HepG2 (cell line): ENCODE measurements around the gene ACTN4. TPM values are rescaled to one million over a fixed set of nuclear protein-coding genes. Genes with fewer than 3 reads are reported as not detected.
A peak's percentile ranks its signal among the peaks of the same experiment; 100 is the strongest.

Experiments used
- HNF4A ChIP-seq: sonication (generic); formaldehyde crosslinking; IDR thresholded peaks from 2 replicates; pipeline ENCODE4 v1.4.0; 2020; ENCODE audit warnings: missing genetic modification reagents
- PBX2 ChIP-seq: IDR thresholded peaks from 2 replicates; pipeline ENCODE4 v1.6.1; 2016; ENCODE audit warnings: control low read depth
- SKIL ChIP-seq: sonication (generic); formaldehyde crosslinking; IDR thresholded peaks from 2 replicates; pipeline ENCODE4 v1.8.0; 2022; ENCODE audit warnings: missing genetic modification reagents, mild to moderate bottlenecking, moderate library complexity, borderline replicate concordance
- ZNF160 ChIP-seq: sonication (generic); formaldehyde crosslinking; IDR thresholded peaks from 2 replicates; pipeline ENCODE4 v1.8.0; 2022; ENCODE audit warnings: mild to moderate bottlenecking, inconsistent platforms, missing genetic modification reagents
- ZNF670 ChIP-seq: sonication (generic); formaldehyde crosslinking; IDR thresholded peaks from 2 replicates; pipeline ENCODE4 v1.8.0; 2022; ENCODE audit warnings: mild to moderate bottlenecking, missing genetic modification reagents, borderline replicate concordance
- ZNF737 ChIP-seq: sonication (generic); formaldehyde crosslinking; IDR thresholded peaks from 2 replicates; pipeline ENCODE4 v1.5.0; 2020; ENCODE audit warnings: missing genetic modification reagents, mild to moderate bottlenecking, borderline replicate concordance
- ZNF740 ChIP-seq: sonication (generic); formaldehyde crosslinking; IDR thresholded peaks from 2 replicates; pipeline ENCODE4 v1.4.0; 2020; ENCODE audit warnings: missing genetic modification reagents
- polyA plus RNA-seq, 8 experiments: library from polyadenylated mRNA; depleted of rRNA in 3 of 8; stranded (reverse) in 7 of 8; unstranded in 1 of 8; fragments of >200 nt; fragmentation: Illumina TruSeq in 4 of 8; extraction: Trizol in 4 of 8; gene quantifications; 2 replicates each; pipeline versions ENCODE4 v1.2.1 to v1.2.3, GENCODE V29; 2011 to 2016; ENCODE audit warnings: low read depth in 4 of 8, missing spikeins in 1 of 8, mixed read lengths in 1 of 8; ENCODE audit not compliant: insufficient read depth in 1 of 8
- total RNA-seq, 5 experiments: library from RNA; depleted of rRNA; stranded (reverse); fragments of >200 nt; fragmentation: Illumina TruSeq; extraction: Trizol; gene quantifications; 2 replicates each; pipeline ENCODE4 v1.2.3, GENCODE V29; 2016; ENCODE audit warnings: low read depth in 1 of 5
- TF ChIP-seq, protein P1 (sequence below), 2 experiments: sonication (generic) in 1 of 2; formaldehyde crosslinking in 1 of 2; IDR thresholded peaks; 2 replicates each; pipeline versions ENCODE4 v1.4.0 to v1.6.1; 2018 to 2020; ENCODE audit warnings: missing genetic modification reagents in 2 of 2, borderline replicate concordance in 1 of 2, low read depth in 1 of 2, mild to moderate bottlenecking in 1 of 2, missing biosample characterization in 1 of 2
- TF ChIP-seq, protein P2 (sequence below): sonication (generic); formaldehyde crosslinking; IDR thresholded peaks from 2 replicates; pipeline ENCODE4 v1.5.0; 2020; ENCODE audit warnings: mild to moderate bottlenecking, missing genetic modification reagents
- TF ChIP-seq, protein P3 (sequence below): sonication (generic); formaldehyde crosslinking; IDR thresholded peaks from 2 replicates; pipeline ENCODE4 v1.8.0; 2022; ENCODE audit warnings: missing genetic modification reagents, low read depth, mild to moderate bottlenecking, borderline replicate concordance
- TF ChIP-seq, protein P4 (sequence below): sonication (generic); formaldehyde crosslinking; IDR thresholded peaks from 2 replicates; pipeline ENCODE4 v1.5.0; 2020; ENCODE audit warnings: missing genetic modification reagents

Gene ACTN4
- total and polyA plus RNA-seq, 2 of the 13 experiments (the other 11 are each of a cell fraction or from before 2014, with no cell fraction given) = 171 to 192 TPM

DNA sequence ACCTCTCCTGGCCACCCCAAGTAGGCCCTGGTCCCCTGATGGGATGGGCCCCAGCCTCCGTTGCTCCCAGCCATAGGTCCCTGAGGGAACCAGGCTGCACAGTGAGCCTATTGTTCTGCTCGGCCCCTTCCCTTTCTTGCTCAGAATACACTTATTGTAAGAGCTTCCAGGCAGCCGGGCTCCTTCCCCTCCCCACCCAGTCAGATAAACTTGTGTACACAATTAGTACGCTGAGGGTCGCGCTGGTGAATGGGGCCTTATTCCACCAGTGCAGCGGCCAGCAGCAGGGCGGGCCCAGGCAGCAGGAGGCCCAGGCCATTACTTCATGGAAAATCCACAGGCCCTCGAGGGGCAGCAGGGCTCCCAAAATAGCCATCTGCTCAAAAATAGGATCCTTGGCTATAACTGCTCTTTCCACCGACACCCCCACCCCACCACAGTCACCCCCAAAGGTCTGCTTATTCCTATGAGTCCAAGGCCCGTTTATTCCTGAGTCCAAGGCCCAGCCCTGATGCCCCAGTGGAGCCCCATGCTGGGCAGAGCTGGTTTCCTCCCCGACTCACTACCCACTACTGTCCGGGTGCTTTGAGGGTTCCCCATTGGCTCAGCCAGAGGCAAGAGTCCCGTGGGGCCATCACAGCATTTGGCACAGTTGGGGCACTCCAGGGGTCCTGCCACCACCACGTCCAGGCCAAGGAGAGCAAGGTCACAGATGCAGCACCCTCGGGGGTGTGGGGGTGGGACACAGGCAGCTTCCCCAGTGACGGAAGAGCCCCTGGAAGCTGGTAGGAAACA lies 74.7 kb downstream of the ACTN4 start (continued):
- TF ChIP-seq SKIL (CRISPR knock-in tag) (no peak; the same call in 1 of the 2 replicates), ZNF740 (CRISPR knock-in tag) (peak; percentile 57), ZNF737 (CRISPR knock-in tag) (no peak), HNF4A (CRISPR knock-in tag) (peak; percentile 60), ZNF160 (CRISPR knock-in tag) (no peak), PBX2 (CRISPR knock-in tag) (no peak), ZNF670 (CRISPR knock-in tag) (no peak)
- TF ChIP-seq, protein P1, sequence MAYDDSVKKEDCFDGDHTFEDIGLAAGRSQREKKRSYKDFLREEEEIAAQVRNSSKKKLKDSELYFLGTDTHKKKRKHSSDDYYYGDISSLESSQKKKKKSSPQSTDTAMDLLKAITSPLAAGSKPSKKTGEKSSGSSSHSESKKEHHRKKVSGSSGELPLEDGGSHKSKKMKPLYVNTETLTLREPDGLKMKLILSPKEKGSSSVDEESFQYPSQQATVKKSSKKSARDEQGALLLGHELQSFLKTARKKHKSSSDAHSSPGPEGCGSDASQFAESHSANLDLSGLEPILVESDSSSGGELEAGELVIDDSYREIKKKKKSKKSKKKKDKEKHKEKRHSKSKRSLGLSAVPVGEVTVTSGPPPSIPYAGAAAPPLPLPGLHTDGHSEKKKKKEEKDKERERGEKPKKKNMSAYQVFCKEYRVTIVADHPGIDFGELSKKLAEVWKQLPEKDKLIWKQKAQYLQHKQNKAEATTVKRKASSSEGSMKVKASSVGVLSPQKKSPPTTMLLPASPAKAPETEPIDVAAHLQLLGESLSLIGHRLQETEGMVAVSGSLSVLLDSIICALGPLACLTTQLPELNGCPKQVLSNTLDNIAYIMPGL (CRISPR knock-in tag; IDR thresholded peaks at IDR 0.05; ENCODE audit: borderline replicate concordance in 1 of 2, low read depth in 1 of 2) = peak in 1 of 2 experiments; percentile 58; a peak in 1 of 4 replicates
- TF ChIP-seq, protein P2, sequence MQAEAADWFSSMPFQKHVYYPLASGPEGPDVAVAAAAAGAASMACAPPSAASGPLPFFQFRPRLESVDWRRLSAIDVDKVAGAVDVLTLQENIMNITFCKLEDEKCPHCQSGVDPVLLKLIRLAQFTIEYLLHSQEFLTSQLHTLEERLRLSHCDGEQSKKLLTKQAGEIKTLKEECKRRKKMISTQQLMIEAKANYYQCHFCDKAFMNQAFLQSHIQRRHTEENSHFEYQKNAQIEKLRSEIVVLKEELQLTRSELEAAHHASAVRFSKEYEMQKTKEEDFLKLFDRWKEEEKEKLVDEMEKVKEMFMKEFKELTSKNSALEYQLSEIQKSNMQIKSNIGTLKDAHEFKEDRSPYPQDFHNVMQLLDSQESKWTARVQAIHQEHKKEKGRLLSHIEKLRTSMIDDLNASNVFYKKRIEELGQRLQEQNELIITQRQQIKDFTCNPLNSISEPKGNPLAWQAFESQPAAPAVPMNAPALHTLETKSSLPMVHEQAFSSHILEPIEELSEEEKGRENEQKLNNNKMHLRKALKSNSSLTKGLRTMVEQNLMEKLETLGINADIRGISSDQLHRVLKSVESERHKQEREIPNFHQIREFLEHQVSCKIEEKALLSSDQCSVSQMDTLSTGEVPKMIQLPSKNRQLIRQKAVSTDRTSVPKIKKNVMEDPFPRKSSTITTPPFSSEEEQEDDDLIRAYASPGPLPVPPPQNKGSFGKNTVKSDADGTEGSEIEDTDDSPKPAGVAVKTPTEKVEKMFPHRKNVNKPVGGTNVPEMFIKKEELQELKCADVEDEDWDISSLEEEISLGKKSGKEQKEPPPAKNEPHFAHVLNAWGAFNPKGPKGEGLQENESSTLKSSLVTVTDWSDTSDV (CRISPR knock-in tag) = 0 out of 2 replicates have a peak, but pooled peaks have one; percentile 33
- TF ChIP-seq, protein P3, sequence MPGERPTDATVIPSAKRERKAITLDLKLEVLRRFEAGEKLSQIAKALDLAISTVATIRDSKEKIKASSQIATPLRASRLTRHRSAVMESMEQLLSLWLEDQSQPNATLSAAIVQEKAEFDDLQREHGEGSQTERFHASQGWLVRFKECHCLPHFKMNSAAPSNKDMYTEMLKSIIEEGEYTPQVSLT = no peak
- TF ChIP-seq, protein P4, sequence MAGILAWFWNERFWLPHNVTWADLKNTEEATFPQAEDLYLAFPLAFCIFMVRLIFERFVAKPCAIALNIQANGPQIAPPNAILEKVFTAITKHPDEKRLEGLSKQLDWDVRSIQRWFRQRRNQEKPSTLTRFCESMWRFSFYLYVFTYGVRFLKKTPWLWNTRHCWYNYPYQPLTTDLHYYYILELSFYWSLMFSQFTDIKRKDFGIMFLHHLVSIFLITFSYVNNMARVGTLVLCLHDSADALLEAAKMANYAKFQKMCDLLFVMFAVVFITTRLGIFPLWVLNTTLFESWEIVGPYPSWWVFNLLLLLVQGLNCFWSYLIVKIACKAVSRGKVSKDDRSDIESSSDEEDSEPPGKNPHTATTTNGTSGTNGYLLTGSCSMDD (CRISPR knock-in tag) = no peak
